Activated T-helper 2 cell treated with anti-CD3 and anti-CD28 coated beads, Interferon-gamma antibody, Interleukin-2, Interleukin-4, amounts not matched to agents 10 μg/mL and 5 μg/mL and 100 μg/mL, durations not matched to agents 14 hours and 24 hours and 36 hours (primary cell): Measurements from ENCODE around the gene SRRM1. TPM values are rescaled to one million over a fixed set of nuclear protein-coding genes. Genes with fewer than 3 reads are reported as not detected.
"Not testable (repeated sequence)": the region's sequence is repeated elsewhere in the genome, so short reads cannot be mapped to it uniquely, and the experiment has no call there.

Experiments
- DNase-seq: peaks from one replicate; pipeline ENCODE4 v3.0.0; 2021; ENCODE audit warnings: low spot score
- H3K27ac Mint-ChIP-seq: one replicate; pipeline ENCODE4 v1.8.0; 2021; ENCODE audit warnings: mixed read lengths
- H3K27me3 Mint-ChIP-seq: one replicate; pipeline ENCODE4 v1.8.0; 2021; ENCODE audit warnings: low read depth, mixed read lengths
- H3K36me3 Mint-ChIP-seq: one replicate; pipeline ENCODE4 v1.8.0; 2021; ENCODE audit warnings: low read depth, mixed read lengths
- H3K4me1 Mint-ChIP-seq: one replicate; pipeline ENCODE4 v1.8.0; 2021; ENCODE audit warnings: low read depth, mixed read lengths
- H3K4me3 Mint-ChIP-seq: one replicate; pipeline ENCODE4 v1.8.0; 2021; ENCODE audit warnings: low read depth, mild to moderate bottlenecking, moderate library complexity, mixed read lengths
- H3K9me3 Mint-ChIP-seq: one replicate; pipeline ENCODE4 v1.8.0; 2021; ENCODE audit warnings: mixed read lengths
- intact Hi-C: fragments of 100-400 bp; cut with micrococcal nuclease; formaldehyde crosslinking; loops from one replicate; pipeline ENCODE4 v1.15.1; 2023
- total RNA-seq: library from RNA; stranded (reverse); gene quantifications from 2 replicates; pipeline ENCODE4 v1.2.3, GENCODE V29; 2022

SRRM1 gene
- total RNA-seq, 1 donor from 2014 or later = 223 TPM

DNA sequence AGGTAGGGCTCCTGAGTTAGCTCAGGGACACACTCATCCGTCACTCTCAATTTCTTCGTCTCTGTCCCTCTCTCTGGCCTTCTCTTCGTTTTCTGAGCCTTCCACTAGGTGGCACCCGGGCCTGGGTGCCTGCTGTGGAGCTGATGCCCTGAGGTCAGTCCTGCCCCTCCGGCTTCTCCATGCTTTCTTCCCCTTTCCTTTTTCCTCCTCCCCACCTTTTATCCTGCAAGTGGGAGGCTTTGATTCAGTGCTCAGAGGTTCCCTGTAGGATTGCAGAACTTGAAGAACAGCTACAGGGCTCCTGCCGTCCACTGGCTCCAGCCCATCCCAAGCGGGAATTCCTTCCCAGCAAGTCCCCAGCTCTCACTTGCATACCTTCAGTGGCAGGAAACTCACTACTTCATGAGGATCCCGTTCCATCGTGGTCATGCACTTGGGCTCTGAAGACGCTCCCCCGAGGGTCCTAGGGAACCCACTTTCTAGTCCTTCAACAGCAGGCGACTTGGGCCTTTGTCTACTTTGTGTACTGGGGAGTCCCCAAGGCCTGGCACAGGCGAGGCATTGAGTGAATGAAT is 45.6 kb downstream of the SRRM1 start:
- Mint-ChIP-seq H3K4me1 (peaks cover 3% of the 10 kb centered on the region), H3K36me3 (no peaks in the 10 kb centered on the region), H3K27ac (no peak overlapping the region), H3K4me3 (no peak overlapping the region), H3K9me3 (no peaks in the 10 kb centered on the region), H3K27me3 (no peaks in the 10 kb centered on the region)
- DNase-seq = peak; percentile 45
- intact Hi-C loops = loop anchor here (2.0 kb wide), 1 partner anchor 142 kb away; no protein-coding TSS in a partner anchor

GRCh38 chr1:24691051-24691450 is 47.9 kb downstream of the SRRM1 start:
- intact Hi-C loops = loop anchor here (10.0 kb wide), 1 partner anchor 54 kb away; the partner anchor contains the start of gene CLIC4
- Mint-ChIP-seq H3K27me3 (peaks cover 3% of the 10 kb centered on the region), H3K9me3 (no peaks in the 10 kb centered on the region)

GRCh38 chr1:24692351-24692980 is 49.4 kb downstream of the SRRM1 start:
- Mint-ChIP-seq H3K4me3 (no peak overlapping the region), H3K27ac (no peak overlapping the region), H3K9me3 (no peaks in the 10 kb centered on the region), H3K27me3 (peaks cover 3% of the 10 kb centered on the region), H3K4me1 (peaks cover 15% of the 10 kb centered on the region), H3K36me3 (no peaks in the 10 kb centered on the region)
- no peak for DNase-seq
- intact Hi-C loops = loop anchor here (10.0 kb wide), 1 partner anchor 52 kb away; the partner anchor contains the start of gene CLIC4

More at GRCh38 chr1:24691051-24691450, 47.9 kb downstream of the SRRM1 start:
- Mint-ChIP-seq H3K36me3 (no peaks in the 10 kb centered on the region), H3K4me3 (no peak overlapping the region), H3K4me1 (peaks cover 12% of the 10 kb centered on the region), H3K27ac (no peak overlapping the region)
- no peak for DNase-seq

DNA sequence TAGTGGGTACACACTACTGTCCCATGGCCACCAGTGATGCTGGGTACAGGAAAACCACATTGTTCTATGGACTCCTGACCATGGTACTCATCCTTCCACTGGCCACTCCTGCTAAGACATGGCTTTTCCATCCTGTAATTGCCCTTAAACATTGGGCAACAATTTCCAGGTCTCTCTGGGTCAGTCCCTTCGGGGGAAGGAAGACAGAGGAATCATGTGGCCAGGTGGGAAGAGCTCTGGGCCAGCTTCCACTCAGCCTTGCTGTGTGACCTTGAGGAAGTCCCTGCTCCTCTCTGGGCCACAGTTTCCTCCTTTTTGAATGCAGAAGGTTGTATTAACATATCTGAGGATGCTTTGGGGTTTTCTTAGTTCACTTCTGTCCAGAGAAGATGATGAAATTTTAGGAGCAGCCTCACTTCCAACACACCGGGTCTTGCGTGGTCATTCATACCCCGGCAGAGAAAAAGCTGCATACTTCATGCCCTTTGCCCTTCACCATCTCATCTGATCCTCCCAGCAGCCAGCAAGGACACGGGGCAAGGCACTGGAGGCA is 50.8 kb downstream of the SRRM1 start:
- no peaks in the 10 kb centered on the region for H3K36me3 Mint-ChIP-seq
- no peak for DNase-seq
- intact Hi-C loops = loop anchor here (10.0 kb wide), 1 partner anchor 51 kb away; the partner anchor contains the start of gene CLIC4
- H3K27ac Mint-ChIP-seq = no peak overlapping the region
- no peak overlapping the region for H3K4me3 Mint-ChIP-seq
- no peaks in the 10 kb centered on the region for H3K9me3 Mint-ChIP-seq
- peaks cover 15% of the 10 kb centered on the region for H3K4me1 Mint-ChIP-seq
- peaks cover 3% of the 10 kb centered on the region for H3K27me3 Mint-ChIP-seq

GRCh38 chr1:24694380-24694843 is 51.3 kb downstream of the SRRM1 start:
- intact Hi-C loops = loop anchor here (10.0 kb wide), 1 partner anchor 50 kb away; the partner anchor contains the start of gene CLIC4
- H3K27me3 Mint-ChIP-seq = peaks cover 3% of the 10 kb centered on the region
- peaks cover 15% of the 10 kb centered on the region for H3K4me1 Mint-ChIP-seq
- no peaks in the 10 kb centered on the region for H3K36me3 Mint-ChIP-seq
- H3K4me3 Mint-ChIP-seq = no peak overlapping the region
- H3K9me3 Mint-ChIP-seq = no peaks in the 10 kb centered on the region
- H3K27ac Mint-ChIP-seq = no peak overlapping the region
- no peak for DNase-seq

DNA sequence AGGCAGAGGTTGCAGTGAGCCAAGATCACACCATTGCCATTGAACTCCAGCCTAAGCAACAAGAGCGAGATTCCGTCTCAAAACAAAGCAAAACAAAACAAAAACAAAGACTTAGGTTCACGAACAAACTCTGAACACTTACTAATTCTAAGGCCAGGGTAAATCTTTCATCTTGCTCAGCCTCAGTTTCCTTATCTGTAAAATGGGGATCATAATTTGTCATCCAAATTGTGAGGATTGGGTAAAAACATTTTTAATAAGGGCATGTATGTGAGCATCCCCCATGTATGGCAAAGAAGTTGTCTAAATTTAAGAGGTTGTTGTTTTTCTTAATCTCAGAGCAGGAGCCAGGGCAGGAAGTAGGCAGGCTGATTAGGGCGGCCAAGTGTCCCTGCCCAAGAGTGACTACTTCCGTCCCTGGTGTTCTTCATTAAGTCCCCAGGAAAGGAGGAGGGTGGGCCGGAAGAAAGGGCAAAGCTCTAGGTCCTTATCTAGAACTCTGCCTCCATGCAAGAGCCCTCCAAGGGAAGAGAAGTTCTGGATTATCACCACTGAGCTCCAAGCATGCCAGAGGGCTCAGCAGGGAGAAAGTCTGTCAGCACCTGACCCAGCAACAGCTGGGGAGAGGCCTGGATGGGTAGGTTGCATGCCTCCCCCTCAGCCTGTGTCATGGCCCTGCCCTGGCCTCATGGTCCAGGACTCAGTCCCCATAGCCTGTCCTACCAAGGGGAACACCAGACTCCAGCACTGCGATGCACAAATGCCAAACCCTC is 52.3 kb downstream of the SRRM1 start:
- intact Hi-C loops = loop anchor here (10.0 kb wide), 1 partner anchor 49 kb away; the partner anchor contains the start of gene CLIC4
- Mint-ChIP-seq H3K27ac (no peak overlapping the region), H3K27me3 (peaks cover 3% of the 10 kb centered on the region), H3K4me1 (peaks cover 15% of the 10 kb centered on the region), H3K4me3 (no peak overlapping the region), H3K9me3 (no peaks in the 10 kb centered on the region), H3K36me3 (no peaks in the 10 kb centered on the region)
- DNase-seq = no peak

GRCh38 chr1:24696041-24696755 is 53.1 kb downstream of the SRRM1 start:
- Mint-ChIP-seq H3K36me3 (no peaks in the 10 kb centered on the region), H3K4me1 (peaks cover 15% of the 10 kb centered on the region), H3K27me3 (peaks cover 3% of the 10 kb centered on the region), H3K9me3 (no peaks in the 10 kb centered on the region), H3K27ac (no peak overlapping the region), H3K4me3 (no peak overlapping the region)
- intact Hi-C loops = loop anchor here (10.0 kb wide), 1 partner anchor 49 kb away; the partner anchor contains the start of gene CLIC4
- DNase-seq = no peak

DNA sequence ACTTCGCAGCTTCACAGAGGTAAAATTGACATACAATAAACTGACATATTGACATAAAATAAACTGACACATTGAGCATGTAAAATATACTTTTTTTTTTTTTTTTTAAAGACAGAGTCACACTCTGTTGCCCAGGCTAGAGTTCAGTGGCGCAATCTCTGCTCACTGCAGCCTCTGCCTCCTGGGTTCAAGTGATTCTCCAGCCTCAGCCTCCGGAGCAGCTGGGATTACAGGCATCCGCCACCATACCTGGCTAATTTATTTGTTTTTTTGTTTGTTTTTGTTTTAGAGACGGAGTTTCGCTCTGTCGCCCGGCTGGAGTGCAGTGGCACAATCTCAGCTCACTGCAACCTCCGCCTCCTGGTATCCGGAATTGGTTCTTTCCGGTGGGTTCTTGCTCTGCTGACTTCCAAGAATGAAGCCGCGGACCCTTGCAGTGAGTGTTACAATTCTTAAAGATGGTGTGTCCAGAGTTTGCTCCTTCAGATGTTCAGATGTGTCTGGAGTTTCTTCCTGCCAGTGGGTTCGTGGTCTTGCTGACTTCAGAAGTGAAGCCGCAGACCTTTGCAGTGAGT is 53.7 kb downstream of the SRRM1 start:
- intact Hi-C loops = loop anchor here (10.0 kb wide), 1 partner anchor 48 kb away; the partner anchor contains the start of gene CLIC4
- no peak overlapping the region for H3K27ac Mint-ChIP-seq
- DNase-seq = no peak
- no peak overlapping the region for H3K4me3 Mint-ChIP-seq
- no peaks in the 10 kb centered on the region for H3K9me3 Mint-ChIP-seq
- H3K4me1 Mint-ChIP-seq = peaks cover 15% of the 10 kb centered on the region
- no peaks in the 10 kb centered on the region for H3K36me3 Mint-ChIP-seq
- H3K27me3 Mint-ChIP-seq = peaks cover 3% of the 10 kb centered on the region

DNA sequence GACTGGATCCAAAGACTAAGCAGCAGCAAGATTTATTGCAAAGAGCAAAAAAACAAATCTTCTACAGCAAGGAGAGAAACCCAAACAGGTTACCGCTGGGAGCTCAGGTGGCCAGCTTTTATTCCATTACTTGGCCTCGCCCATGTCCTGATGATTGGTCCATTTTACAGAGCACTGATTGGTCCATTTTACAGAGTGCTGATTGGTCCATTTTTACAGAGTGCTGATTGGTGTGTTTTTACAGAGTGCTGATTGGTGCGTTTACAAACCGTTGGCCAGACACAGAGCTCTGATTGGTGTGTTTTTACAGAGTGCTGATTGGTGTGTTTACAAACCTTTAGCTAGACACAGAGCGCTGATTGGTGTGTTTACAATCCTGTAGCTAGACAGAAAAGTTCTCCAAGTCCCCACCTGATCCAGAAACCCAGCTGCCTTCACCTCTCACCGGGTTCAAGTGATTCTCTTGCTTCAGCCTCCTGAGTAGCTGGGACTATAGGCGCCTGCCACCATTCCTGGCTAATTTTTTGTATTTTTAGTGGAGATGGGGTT is 54.4 kb downstream of the SRRM1 start:
- not testable (repeated sequence) for H3K27me3 Mint-ChIP-seq, H3K36me3 Mint-ChIP-seq, H3K9me3 Mint-ChIP-seq, H3K4me3 Mint-ChIP-seq, H3K27ac Mint-ChIP-seq, DNase-seq
- H3K4me1 Mint-ChIP-seq = peaks cover 15% of the 10 kb centered on the region
- intact Hi-C loops = loop anchor here (10.0 kb wide), 1 partner anchor 47 kb away; the partner anchor contains the start of gene CLIC4

DNA sequence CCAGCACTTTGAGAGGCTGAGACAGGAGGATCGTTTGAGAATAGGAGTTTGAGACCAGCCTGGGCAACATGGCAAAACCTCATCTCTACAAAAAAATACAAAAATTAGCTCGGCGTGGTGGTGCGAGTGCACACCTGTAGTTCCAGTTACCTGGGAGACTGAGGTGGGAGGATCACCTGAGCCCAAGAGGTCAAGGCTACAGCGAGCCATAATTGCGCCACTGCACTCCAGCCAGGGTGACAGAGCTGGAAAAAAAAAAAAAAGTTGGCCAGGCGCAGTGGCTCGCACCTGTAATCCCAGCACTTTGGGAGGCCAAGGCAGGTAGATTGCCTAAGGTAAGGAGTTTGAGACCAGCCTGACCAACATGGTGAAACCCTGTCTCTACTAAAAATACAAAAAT is 55.2 kb downstream of the SRRM1 start:
- not testable (repeated sequence) for DNase-seq

GRCh38 chr1:24699628-24700027 is 56.5 kb downstream of the SRRM1 start:
- DNase-seq = no peak
- Mint-ChIP-seq H3K27me3 (peaks cover 2% of the 10 kb centered on the region), H3K9me3 (no peaks in the 10 kb centered on the region), H3K36me3 (no peaks in the 10 kb centered on the region), H3K4me1 (peaks cover 7% of the 10 kb centered on the region), H3K4me3 (no peak overlapping the region), H3K27ac (no peak overlapping the region)
- intact Hi-C loops = loop anchor here (10.0 kb wide), 1 partner anchor 45 kb away; the partner anchor contains the start of gene CLIC4

More for the DNA sequence above, 55.2 kb downstream of the SRRM1 start:
- not testable (repeated sequence) for H3K4me3 Mint-ChIP-seq, H3K27me3 Mint-ChIP-seq, H3K27ac Mint-ChIP-seq, H3K36me3 Mint-ChIP-seq, H3K9me3 Mint-ChIP-seq
- peaks cover 12% of the 10 kb centered on the region for H3K4me1 Mint-ChIP-seq
- intact Hi-C loops = loop anchor here (10.0 kb wide), 1 partner anchor 46 kb away; the partner anchor contains the start of gene CLIC4
